KBM-7 (cell line): Measurements from ENCODE around the gene CNPY1.

Experiments used
- DNase-seq: peaks from one replicate; pipeline ENCODE4 v3.0.0-alpha.2; 2015
- in situ Hi-C: fragments of 300-500 bp; cut with MboI; formaldehyde crosslinking; loops from 2 replicates; pipeline ENCODE4 v1.14.3; 2020; ENCODE audit warnings: low sequenced_read_pairs, low pct_unique_long_range_greater_than_20kb, mixed read lengths

CNPY1 gene

DNA sequence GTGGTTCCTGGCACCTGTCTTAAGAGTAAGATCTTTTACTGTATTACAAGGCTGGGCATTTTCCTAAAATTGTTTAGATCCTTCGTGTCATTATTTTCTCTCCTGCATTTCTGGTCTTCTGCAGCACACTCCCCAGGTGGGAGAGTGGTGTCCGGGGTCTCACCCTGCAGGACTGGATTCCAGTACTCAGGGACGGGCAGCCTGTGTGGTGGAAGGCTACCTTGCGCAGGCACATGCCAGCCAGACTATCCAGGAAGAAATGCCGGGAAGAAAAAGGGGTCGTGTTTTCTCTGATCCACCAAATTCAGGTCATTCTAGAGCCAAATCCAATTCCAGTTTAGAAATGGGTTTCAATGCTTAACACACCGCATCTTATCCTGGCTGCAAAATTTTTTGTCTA is 27.7 kb downstream of the CNPY1 start:
- no peak for DNase-seq
- in situ Hi-C loops: no loop called here

DNA sequence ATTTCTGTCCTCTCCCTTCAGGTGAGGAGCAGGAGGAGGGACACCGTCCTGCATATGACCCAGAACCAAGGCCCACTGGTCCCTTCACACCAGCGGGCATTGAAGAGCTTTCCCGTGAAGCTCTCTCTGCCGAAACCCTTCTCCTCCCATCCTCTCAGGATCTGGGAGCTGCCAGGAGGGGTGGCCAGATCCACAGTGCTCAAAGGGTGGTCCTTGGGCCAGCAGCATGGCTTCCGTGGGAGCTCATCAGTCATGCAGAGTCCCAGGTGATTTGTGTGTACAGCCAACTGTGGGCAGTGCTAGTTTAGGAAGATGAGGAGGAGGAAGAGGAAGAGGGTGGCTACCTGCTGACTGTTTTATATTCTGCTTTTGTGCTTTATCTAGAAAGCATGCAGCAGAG is 28.4 kb downstream of the CNPY1 start:
- in situ Hi-C loops: no loop called here
- DNase-seq: no peak

DNA sequence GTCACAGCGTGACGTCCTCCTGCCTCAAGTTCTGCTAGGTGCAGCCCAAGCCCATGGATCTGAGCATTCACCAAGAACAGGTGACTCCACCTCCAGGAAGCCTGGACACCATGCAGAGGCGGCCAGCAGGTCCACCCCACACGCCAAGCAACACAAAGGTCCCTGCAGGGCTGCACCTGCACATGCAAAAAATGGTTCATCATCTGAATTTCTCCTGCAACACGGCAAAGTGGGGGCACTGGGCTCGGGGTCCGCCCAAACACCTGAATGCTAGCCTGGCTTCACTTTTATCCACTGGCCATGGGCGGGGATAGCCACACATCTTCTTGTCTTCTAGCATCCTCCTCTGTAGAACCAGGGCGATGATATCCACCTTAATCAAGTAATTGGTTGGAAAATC is 28.9 kb downstream of the CNPY1 start:
- DNase-seq: no peak
- in situ Hi-C loops: no loop called here

DNA sequence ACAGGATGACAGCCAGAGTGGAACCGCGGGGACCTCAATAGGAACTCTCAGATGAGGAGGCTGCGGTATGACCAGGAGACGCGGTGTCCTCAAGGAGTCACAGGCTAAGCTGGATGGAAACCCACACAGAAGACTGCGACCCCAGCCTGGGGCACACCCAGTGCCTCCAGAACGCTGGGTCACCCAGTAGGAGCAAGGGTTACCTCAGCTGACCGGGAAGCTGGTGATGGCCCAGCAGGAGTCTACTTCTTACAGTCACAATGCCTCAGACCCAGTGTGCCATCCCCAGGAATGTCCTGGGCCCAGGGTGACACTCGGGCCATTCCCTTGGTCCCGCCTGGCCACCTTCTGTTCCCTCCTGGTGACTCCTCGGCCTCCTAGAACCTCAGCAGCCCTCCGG is 29.9 kb downstream of the CNPY1 start:
- no peak for DNase-seq
- in situ Hi-C loops: no loop called here

DNA sequence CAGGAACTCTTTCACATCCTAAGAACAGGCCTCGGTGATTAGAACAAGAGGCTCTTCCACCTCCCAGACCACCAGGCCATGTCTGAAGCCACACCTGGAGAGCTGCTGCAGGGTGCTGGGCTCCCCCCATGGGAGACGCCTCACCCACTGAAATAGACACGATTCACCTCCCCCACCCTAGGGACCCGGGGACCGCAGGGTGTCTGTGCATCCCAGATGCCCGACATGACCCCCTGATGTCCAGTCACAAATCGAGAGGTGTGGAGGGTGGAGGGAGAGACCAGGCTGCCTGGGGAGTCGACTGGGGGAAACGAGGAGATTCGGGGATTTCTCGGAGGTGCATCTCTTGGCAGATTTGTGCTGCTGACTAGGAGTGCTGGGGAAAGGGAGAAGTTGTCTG is 31.0 kb downstream of the CNPY1 start:
- no peak for DNase-seq
- in situ Hi-C loops: no loop called here

DNA sequence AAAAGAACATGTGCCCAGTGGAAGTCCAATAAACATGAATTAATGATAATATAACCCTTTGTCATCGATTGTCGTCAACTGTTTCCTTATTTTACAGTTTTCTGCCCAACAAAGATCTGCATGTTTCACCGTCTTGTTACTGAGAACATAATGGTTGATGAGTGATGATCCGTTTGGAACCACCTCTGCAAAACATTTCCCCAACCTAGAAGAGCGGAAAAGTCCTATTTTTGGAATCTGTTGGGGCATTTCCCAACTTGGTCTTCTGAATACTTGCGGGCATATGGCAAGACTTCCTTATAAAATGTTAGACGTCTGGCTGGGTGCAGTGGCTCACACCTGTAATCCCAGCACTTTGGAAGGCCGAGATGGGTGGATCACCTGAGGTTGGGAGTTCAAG is 32.1 kb downstream of the CNPY1 start:
- no peak for DNase-seq
- in situ Hi-C loops: no loop called here

DNA sequence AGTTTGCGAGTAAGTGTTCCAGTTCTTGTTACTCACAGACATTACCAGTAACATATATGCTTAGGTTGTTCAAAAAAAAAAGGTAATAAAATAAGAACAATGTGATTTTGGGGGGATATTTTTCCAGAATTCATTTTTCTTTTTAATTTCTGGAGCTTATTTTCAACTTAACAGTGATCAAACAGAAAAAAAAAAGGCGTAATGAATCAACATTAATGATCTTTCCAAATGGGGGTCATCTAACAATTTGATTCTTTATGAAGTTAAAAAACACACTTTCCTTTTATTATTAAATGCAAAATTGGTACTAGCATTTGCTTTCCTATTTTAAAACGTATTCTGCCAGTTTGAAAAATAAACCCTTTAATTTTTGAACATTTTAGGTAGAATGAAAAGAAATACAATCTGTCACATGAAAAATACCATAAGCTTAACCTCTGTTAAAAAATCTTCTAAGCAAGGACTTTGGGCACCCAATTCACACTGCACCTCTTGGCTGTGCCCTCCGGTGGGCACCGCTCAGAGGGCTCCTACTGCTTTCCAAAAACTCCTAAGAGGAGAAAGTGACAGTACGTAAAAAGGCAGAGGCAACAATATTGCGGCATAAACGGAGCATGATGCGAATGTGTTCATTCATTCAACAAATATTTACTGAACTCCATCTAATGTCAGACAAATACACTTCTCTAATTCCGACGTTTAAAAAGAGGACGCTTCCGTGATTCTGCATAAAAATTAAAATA is 32.6 kb downstream of the CNPY1 start:
- no peak for DNase-seq
- in situ Hi-C loops: no loop called here

DNA sequence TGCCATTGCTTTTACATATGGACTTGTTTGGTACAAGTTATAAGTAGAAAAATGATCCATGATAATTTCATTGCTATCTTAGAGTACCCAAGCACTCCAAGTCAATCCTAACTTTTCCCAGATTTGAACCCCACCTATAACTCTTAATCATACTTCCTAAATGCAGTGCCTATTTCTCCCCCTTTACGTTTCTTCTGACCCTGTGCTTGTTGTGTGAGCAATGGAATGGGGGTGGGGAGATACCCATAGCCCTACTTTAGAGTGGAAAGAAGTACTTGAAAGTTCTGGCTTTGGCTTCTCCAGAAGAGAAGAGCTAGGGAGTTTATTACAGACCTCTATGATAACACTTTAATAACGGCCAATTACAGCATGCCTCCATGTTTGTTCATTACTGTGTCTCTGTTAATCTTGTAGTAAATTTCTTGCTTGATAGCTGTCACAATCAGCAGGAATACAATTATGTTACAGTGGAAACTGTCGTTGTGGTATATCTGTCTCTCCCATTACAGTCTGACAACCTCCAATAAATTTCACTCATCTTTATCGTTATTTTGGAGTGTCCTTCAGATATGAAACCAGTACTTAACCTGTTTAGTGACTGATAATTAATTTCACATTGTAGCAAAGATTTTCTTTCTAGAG is 34.0 kb downstream of the CNPY1 start:
- in situ Hi-C loops: no loop called here
- DNase-seq: no peak

DNA sequence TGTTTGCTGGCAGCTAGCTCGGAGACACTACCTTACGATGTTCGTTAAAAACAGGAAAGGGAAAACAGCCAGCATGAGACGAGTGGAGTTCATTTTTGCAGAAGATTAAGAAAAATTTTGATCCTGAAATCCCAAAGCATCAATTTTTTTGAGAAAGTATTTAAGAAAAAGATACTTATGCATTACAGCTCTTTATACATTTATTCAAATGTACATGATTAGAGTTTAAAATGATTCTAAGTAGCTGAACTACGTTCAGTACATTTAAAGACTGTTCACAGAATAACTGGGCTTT is 34.7 kb downstream of the CNPY1 start:
- in situ Hi-C loops: no loop called here
- DNase-seq: no peak

DNA sequence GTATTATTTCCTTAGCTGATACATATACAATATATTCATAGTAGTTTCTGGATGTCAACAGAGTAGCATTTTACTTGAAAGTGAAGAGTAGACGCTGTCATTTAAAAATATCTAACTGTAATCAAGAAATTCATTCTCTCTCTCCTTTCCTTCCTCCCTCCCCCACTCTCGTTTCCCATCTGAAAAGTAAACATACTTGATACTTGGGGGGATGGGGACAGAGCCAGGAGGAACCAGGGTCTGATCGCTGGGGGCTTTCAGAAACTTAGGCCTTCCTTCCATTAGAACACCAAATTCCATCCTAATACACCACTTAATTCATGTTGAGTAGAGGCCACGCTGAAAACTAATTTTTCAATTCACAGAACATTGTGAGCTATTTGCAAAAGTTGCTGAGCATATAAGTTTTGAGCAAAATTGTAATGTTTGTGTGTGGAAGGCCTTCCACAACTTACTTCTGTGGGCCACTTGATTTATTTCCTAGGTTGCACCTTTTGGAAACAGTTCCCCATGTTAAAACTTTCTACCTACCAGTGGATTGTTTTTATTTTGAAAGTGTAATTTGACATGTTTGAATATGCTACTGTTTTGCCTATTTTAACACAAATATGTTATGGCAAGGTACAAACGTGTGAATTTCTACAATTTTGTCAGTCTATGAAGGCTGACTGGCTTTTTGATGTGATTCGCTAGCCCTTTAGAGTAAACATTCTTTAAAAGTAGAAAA is 35.2 kb downstream of the CNPY1 start:
- DNase-seq: no peak
- in situ Hi-C loops: no loop called here

DNA sequence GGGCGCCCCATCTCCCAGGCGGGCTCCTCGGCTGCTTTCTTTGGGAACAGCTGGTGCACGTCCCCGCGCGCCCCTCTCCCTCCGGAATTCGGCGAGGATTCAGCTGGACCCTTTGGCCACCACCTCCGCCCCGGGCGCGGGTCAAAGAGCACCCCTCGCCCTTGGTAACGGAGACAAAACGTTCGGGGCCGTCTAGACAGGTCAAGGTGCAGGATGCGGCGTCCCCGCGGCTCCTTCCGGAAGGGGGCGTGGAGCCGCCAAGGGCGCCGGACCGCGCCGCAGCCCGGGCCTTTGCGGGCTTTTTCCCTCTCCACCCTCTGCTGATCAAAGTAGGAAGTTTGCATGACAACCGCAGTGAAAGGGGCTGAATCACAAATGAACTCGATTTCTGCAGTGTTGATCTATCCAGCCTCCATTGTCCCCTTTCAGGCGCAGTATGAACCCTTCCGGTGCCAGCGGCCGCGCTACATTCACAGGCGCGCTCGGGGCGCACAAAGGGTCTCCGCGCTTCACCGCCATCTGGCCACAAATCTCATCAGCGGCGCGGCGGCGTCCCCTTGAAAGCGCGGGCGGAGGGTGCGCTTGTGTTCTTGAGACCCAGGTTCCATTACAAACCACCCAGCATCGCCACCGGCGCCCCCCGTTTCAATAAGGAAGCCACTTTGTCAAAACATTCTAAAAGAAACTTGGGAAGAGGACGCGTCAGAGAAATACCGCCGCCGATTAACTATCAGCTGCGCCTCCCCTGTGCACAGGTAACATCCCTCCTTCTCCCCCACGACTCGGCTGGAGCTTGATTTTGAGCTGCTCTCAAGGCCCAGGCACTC is 36.4 kb downstream of the CNPY1 start:
- in situ Hi-C loops: no loop called here
- DNase-seq: no peak

DNA sequence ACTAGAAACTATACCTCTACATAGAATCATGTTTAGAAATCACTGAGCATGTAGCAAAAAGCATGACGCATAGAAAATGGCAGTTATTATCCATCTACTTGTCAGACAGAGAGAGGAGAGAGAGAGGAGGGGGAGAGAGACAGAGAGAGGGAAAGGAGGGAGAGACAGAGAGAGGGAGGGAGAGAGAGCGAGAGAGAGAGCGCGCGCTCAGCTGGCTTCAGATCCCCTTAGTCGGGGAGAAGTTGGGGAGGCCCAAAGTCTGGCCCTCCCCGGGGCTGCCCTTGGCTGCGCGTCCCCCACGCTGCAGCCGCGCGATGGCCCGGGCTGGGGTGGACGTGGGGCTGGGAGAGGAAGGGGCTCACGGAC is 37.0 kb downstream of the CNPY1 start:
- in situ Hi-C loops: no loop called here
- no peak for DNase-seq

DNA sequence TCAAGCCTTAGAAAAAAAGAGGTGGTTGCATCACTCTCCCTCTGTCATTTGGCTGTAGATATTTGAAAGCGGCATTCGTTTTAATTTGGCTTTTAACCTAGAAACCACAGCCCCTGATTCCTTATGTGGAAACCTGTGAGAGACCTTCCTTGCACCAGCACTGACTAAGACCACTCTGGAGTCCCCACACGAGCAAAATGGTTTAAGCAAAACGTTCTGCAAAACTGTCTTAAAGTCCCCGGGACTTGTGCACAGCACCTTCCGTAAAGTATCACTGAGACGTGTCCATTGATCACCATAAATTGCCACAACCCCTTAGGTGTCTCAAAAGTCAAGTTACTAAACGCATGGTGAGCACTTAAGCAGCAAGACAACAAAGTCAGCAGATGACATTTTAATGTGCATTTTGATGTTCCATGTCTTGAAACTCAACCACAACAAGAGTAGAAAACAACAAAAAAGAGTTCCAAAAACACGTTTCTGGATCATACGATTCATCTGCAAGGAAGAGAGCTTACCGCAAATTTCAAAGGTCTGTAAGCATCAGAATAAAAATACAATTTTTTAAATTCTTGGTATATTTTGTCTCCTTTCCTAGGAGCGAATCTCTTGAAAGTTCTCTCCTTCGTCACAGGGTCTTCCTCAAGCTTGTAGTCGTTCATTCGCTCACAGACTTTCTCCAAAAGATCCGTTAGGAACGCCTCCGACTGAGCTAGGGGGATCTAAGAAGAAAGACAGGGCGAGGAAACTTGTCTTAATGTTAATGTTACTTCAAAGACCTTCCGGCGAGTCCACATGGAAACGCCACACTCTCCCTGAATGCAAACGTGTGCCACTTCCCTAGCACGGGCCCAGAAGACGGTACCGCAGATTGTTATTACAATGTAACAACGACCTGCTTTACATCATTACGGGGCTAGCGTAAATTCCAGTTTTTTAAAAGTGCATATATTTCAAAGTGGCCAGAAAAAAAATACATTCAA is 37.7 kb downstream of the CNPY1 start:
- no peak for DNase-seq
- in situ Hi-C loops: no loop called here

DNA sequence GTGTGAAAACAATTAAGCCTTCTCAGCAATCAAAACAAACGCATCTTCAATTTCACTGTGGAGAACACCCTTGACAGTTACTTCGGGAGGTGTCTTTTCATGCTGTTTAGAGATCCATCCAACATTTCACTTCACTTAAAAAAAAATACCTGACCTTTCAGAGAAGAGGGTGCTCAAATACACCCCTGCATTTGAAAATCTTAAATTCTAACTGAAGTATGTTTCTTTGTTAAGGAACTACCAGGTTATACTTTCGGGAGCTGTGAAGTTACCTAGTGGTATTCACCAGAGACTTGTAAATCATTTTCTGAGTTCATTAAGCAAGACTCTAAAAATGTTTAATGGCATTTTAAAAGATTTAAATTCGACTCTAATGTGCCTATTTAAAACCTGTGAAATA is 38.8 kb downstream of the CNPY1 start:
- in situ Hi-C loops: no loop called here
- no peak for DNase-seq

DNA sequence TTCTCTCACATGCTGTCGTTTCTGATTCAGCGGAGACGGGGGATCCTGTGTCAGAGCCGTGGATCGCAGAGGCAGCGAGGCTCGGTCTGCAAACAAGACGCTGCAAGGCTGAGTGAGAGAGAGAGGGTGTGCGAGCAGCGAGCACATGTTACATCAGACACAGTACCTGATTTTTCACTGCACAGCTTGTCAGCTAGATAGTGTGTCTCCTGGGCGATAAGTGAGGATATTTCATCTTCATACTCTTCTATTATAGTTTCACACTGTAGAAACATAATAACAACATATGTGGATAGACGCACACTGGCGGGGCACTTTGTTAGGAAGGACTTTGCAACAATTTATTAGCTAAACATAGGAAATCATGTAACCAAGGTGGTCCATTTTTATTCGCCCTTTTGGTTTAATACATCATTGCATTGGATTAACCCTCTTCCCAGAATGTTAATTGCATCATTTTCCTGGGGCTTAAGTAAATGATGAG is 39.5 kb downstream of the CNPY1 start:
- in situ Hi-C loops: no loop called here

DNA sequence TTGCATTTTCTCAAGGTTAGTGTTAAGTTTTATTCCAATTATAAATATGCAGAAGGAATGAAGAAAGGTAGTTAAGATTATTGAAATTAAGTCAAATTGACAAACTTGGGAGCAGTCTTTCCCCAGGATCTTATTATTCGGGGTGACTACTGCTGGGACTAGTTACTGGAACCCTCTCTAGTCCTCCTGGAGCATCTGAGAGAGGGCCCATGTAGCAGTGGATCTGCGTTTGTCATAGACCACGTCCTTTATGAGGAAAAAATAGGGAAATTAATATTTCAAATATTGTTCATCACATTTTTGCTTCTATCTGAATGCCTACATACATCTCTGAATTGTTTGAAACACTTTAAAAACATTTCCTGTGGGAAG is 41.0 kb downstream of the CNPY1 start:
- in situ Hi-C loops: no loop called here
- no peak for DNase-seq

More for the DNA sequence above, 39.5 kb downstream of the CNPY1 start:
- no peak for DNase-seq

DNA sequence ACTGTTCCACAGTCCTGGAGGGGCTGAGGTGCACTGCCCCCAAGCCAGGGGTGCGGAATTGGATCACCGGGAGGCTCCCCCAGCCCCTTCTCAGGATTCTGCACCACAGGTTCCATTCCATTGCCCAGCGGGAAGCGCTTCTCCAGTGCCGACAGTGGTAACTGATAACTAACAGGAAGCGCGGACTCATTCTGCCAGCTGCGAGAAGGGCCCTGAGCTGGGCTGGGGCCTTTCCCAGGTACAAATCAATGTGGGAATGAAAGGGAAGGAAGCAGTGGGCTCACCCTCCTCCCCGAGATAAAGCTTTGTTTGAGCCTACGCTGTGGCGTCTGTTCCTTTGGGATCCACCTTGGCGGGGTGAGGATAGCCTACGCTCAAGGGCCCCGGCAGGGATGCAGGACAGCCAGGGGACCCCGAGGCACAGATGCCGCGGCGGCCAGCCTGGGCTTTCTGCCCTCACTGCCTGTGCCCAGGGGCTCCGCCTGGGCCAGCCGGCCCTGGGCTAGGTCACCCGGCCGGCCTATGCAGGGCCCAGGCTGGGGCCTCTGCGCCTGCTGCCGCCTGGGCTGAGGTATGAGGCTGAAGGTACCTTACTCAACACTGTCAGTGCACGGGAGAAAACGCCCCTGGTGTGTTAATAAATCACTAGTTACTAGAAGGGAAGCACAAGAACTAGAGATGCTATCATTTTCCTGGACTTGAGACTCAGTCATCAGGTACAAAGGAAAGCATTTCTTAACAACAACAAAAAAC is 49.0 kb downstream of the CNPY1 start:
- in situ Hi-C loops: no loop called here
- DNase-seq: no peak
